GM12878 (cell line): ENCODE data around the gene PTTG2. TPM values are rescaled to one million over a fixed set of nuclear protein-coding genes. Genes with fewer than 3 reads are reported as not detected.

Experiments
- ATAC-seq: fragments of 200-7000 bp; cut with Tn5 transposase; 3 replicates; pipeline ENCODE4 v1.9.1; 2020; ENCODE audit warnings: mild to moderate bottlenecking, moderate library complexity
- BruUV-seq: library from RNA; stranded (reverse); fragments of 400-500 nt; replicated peaks from 2 replicates; lab custom pipeline; 2021; lab: Mats Ljungman, UMichigan
- CTCF ChIA-PET: fragments of 300-600 bp; sonication (Branson Sonifier 250); formaldehyde crosslinking; extraction: SDS; loops from one replicate; lab custom pipeline; 2021; ENCODE audit warnings: inconsistent platforms; lab: Yijun Ruan, JAX
- POLR2A ChIA-PET: fragments of 350-600 bp; formaldehyde crosslinking; extraction: SDS; loops from one replicate; lab custom pipeline; 2021; ENCODE audit warnings: inconsistent platforms; lab: Charles Lee
- RAD21 ChIA-PET: fragments of 300-600 bp; sonication (Branson Sonifier 250); formaldehyde crosslinking; loops from one replicate; lab custom pipeline; 2023; ENCODE audit warnings: antibody characterized with exemption; ENCODE audit not compliant: unreplicated experiment; lab: Charles Lee
- SMC1A ChIA-PET: fragments of 300-600 bp; sonication (Branson Sonifier 250); formaldehyde crosslinking; loops from one replicate; lab custom pipeline; 2023; ENCODE audit not compliant: unreplicated experiment, uncharacterized antibody; lab: Charles Lee
- DNase-seq: peaks from one replicate; pipeline ENCODE4 v3.0.0-alpha.2; 2011; ENCODE audit warnings: low read depth, low spot score
- FAIRE-seq: peaks from 3 replicates; lab custom pipeline; 2011; peaks lifted over from hg19 to GRCh38; lab: Jason Lieb, UNC
- H2AFZ ChIP-seq: 2 replicates; pipeline ENCODE4 v1.6.0; 2011; ENCODE audit warnings: low read depth, low read length, control low read depth; ENCODE audit not compliant: control insufficient read depth
- H3K27ac ChIP-seq: 2 replicates; pipeline ENCODE4 v1.5.1; 2011; ENCODE audit warnings: control low read depth; ENCODE audit not compliant: control insufficient read depth, insufficient read depth
- H3K27me3 ChIP-seq, 2 experiments: replicated peaks in 1 of 2; 2 replicates each; pipeline versions ENCODE4 v1.6.0 to v1.6.1; 2011; ENCODE audit warnings: low read length in 1 of 2; ENCODE audit not compliant: control insufficient read depth in 2 of 2, insufficient read depth in 2 of 2
- H3K36me3 ChIP-seq, 2 experiments: 2 replicates each; pipeline ENCODE4 v1.5.1; 2011; ENCODE audit warnings: low read length in 1 of 2; ENCODE audit not compliant: control insufficient read depth in 2 of 2, insufficient read depth in 2 of 2
- H3K4me1 ChIP-seq: 2 replicates; pipeline ENCODE4 v1.6.1; 2011; ENCODE audit warnings: mild to moderate bottlenecking, low read length, moderate library complexity, mixed read lengths; ENCODE audit not compliant: control insufficient read depth, insufficient read depth
- H3K4me2 ChIP-seq: 2 replicates; pipeline ENCODE4 v1.6.0; 2011; ENCODE audit warnings: control low read depth; ENCODE audit not compliant: control insufficient read depth, insufficient read depth
- H3K4me3 ChIP-seq: fragments of 200-600 bp; sonication (generic); 2 replicates; pipeline ENCODE4 v1.5.1; 2016
- H3K79me2 ChIP-seq: 2 replicates; pipeline ENCODE4 v1.6.0; 2011; ENCODE audit warnings: low read length; ENCODE audit not compliant: control insufficient read depth, insufficient read depth
- H3K9ac ChIP-seq: 2 replicates; pipeline ENCODE4 v1.8.0; 2011; ENCODE audit warnings: low read length, control low read depth, mixed read lengths; ENCODE audit not compliant: control insufficient read depth, insufficient read depth
- H3K9me3 ChIP-seq: replicated peaks from 3 replicates; pipeline ENCODE4 v1.5.1; 2011; ENCODE audit warnings: mild to moderate bottlenecking, low read length; ENCODE audit not compliant: control insufficient read depth, insufficient read depth
- H4K20me1 ChIP-seq: 2 replicates; pipeline ENCODE4 v1.6.0; 2011; ENCODE audit not compliant: control insufficient read depth, insufficient read depth
- BMI1 ChIP-seq: fragments of 450-650 bp; IDR thresholded peaks from 2 replicates; pipeline ENCODE4 v1.6.1; 2016; ENCODE audit warnings: mild to moderate bottlenecking, moderate library complexity, borderline replicate concordance
- FOS ChIP-seq: IDR thresholded peaks from 3 replicates; pipeline ENCODE4 v1.6.1; 2011; ENCODE audit warnings: borderline replicate concordance; ENCODE audit not compliant: insufficient read length; ENCODE audit errors: extremely low read depth
- MEF2A ChIP-seq: IDR thresholded peaks from 2 replicates; pipeline ENCODE4 v1.6.1; 2011; ENCODE audit warnings: low read depth, mild to moderate bottlenecking, low read length, moderate library complexity; ENCODE audit not compliant: insufficient read depth
- ZNF274 ChIP-seq: IDR thresholded peaks from one replicate; pipeline ENCODE4 v1.8.0; 2011; ENCODE audit not compliant: insufficient read length, insufficient read depth
- WGBS: methylation state at CpG from one replicate; pipeline ENCODE4 v1.1.6; 2016; ENCODE audit warnings: low lambda C conversion rate; ENCODE audit not compliant: insufficient replicate concordance, insufficient coverage; ENCODE audit errors: missing lambda C conversion rate; 5-methylcytosine and 5-hydroxymethylcytosine counted together
- in situ Hi-C: fragments of 300-500 bp; cut with MboI; formaldehyde crosslinking; loops from 9 replicates; pipeline ENCODE4 v1.14.3; 2018; ENCODE audit warnings: mixed read lengths
- intact Hi-C: fragments of 100-400 bp; cut with micrococcal nuclease; formaldehyde crosslinking; loops from one replicate; pipeline ENCODE4 v1.14.2; 2022; ENCODE audit not compliant: unreplicated experiment
- polyA plus RNA-seq, 11 experiments: library from polyadenylated mRNA; depleted of rRNA in 4 of 11; unstranded in 6 of 11; stranded (reverse) in 5 of 11; fragments of >200 nt; fragmentation: Nextera tagmentation in 4 of 11; fragmentation: Illumina TruSeq in 1 of 11; extraction: Ambion mirVana in 4 of 11; extraction: Trizol in 1 of 11; gene quantifications; 1 replicate in 1 of 11; 2 replicates in 10 of 11; pipeline versions ENCODE4 v1.2.1 to v1.2.3, GENCODE V29; 2011 to 2016; ENCODE audit warnings: inconsistent platforms in 2 of 11, missing spikeins in 2 of 11, low read depth in 1 of 11
- total RNA-seq, 4 experiments: library from RNA; depleted of rRNA in 3 of 4; stranded (reverse); fragments of >200 nt in 3 of 4; fragmentation: Illumina TruSeq in 1 of 4; extraction: Trizol in 1 of 4; gene quantifications; 2 replicates each; pipeline versions ENCODE4 v1.2.1 to v1.2.3, GENCODE V29; 2013 to 2021
- TF ChIP-seq, protein P1 (sequence below): fragments of 450-650 bp; IDR thresholded peaks from 2 replicates; pipeline ENCODE4 v1.6.1; 2014; ENCODE audit warnings: mild to moderate bottlenecking
- TF ChIP-seq, protein P2 (sequence below): IDR thresholded peaks from 2 replicates; pipeline ENCODE4 v1.6.1; 2012; ENCODE audit warnings: mild to moderate bottlenecking, low read depth, low read length

PTTG2 gene
- total and polyA plus RNA-seq, 10 of the 15 experiments (the other 5 are each of a cell fraction or from before 2014, with no cell fraction given) = 0.09 to 0.54 (median 0.39) TPM; not detected in 4

DNA sequence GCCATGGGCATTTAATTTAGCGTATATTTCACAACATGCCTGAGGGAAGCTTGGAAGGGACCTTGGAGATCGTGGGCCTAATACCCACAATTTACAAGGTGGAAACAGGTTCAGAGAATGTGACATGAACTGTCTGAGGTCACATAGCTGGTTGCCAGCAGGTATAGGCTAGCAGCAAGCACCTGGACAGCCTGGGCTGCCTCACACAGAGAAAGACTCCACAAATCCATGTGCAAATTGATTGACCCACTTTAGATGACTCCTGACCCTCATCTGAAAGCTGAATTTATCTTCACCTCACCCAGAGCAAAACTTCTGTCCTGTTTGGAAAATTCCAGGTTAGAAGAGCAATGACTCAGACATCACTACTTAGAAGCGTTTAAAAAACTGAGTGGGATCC, 5.8 kb downstream of the PTTG2 start (continued):
- TF ChIP-seq, protein P1, sequence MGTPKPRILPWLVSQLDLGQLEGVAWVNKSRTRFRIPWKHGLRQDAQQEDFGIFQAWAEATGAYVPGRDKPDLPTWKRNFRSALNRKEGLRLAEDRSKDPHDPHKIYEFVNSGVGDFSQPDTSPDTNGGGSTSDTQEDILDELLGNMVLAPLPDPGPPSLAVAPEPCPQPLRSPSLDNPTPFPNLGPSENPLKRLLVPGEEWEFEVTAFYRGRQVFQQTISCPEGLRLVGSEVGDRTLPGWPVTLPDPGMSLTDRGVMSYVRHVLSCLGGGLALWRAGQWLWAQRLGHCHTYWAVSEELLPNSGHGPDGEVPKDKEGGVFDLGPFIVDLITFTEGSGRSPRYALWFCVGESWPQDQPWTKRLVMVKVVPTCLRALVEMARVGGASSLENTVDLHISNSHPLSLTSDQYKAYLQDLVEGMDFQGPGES = no peak
- TF ChIP-seq ZNF274 (no peak), FOS (no peak), BMI1 (no peak)

DNA sequence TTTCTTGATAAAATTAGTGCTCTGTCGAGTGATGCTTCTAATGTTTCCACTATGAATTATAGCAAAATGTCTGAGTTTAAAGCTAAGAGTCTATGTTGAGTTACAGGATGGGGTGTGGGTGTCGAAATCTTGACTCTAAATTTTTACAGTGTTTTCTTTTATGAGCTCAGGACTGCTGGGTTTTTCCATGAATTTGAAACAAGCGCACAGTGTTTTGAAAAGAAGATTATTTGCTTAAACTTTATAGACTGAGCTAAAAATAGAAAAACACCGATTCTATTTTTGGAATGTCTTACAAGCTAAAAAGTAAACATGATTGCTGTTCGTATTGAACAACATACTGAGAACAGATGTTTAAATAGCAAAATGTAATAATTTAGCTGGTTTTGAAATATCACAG, 7.5 kb downstream of the PTTG2 start:
- RAD21 ChIA-PET = interaction anchor here (1.6 kb wide), 1 partner anchor 112 kb away, joined by 3 read pairs; no protein-coding TSS in a partner anchor
- 55% methylated on average over 5 of the region's 5 CpGs for WGBS
- 0 out of 2 replicates have a peak overlapping the region, but pooled peaks have one; percentile 1 for H3K4me2 ChIP-seq
- SMC1A ChIA-PET = interaction anchor here (0.5 to 1.2 kb wide), 6 partner anchors 8 to 1663 kb away, joined by 3 to 7 read pairs (median 4); no protein-coding TSS in a partner anchor
- FAIRE-seq = no peak
- 0 out of 2 replicates have a peak, but pooled peaks have one; percentile 49 for TF ChIP-seq MEF2A
- TF ChIP-seq, protein P2, sequence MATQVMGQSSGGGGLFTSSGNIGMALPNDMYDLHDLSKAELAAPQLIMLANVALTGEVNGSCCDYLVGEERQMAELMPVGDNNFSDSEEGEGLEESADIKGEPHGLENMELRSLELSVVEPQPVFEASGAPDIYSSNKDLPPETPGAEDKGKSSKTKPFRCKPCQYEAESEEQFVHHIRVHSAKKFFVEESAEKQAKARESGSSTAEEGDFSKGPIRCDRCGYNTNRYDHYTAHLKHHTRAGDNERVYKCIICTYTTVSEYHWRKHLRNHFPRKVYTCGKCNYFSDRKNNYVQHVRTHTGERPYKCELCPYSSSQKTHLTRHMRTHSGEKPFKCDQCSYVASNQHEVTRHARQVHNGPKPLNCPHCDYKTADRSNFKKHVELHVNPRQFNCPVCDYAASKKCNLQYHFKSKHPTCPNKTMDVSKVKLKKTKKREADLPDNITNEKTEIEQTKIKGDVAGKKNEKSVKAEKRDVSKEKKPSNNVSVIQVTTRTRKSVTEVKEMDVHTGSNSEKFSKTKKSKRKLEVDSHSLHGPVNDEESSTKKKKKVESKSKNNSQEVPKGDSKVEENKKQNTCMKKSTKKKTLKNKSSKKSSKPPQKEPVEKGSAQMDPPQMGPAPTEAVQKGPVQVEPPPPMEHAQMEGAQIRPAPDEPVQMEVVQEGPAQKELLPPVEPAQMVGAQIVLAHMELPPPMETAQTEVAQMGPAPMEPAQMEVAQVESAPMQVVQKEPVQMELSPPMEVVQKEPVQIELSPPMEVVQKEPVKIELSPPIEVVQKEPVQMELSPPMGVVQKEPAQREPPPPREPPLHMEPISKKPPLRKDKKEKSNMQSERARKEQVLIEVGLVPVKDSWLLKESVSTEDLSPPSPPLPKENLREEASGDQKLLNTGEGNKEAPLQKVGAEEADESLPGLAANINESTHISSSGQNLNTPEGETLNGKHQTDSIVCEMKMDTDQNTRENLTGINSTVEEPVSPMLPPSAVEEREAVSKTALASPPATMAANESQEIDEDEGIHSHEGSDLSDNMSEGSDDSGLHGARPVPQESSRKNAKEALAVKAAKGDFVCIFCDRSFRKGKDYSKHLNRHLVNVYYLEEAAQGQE = no peak
- TF ChIP-seq, all 136 proteins: peak for 1
- CTCF ChIA-PET = interaction anchor here (0.7 to 1.5 kb wide), 4 partner anchors 11 to 168 kb away, joined by 3 read pairs; partner anchors contain the start of gene PGM2
- Histone ChIP-seq H3K27me3 (no peaks in the 10 kb centered on the region), H3K36me3 (no peaks in the 10 kb centered on the region), H3K9ac (no peak overlapping the region), H2AFZ (no peak overlapping the region), H3K9me3 (no peaks in the 10 kb centered on the region), H3K79me2 (no peaks in the 10 kb centered on the region), H3K4me1 (peaks cover 14% of the 10 kb centered on the region), H3K4me3 (no peak overlapping the region), H3K27ac (no peak overlapping the region), H4K20me1 (no peaks in the 10 kb centered on the region)
- no TSS peak for BruUV-seq
- intact Hi-C loops (no loop called here), in situ Hi-C loops (no loop called here)
- no peak for DNase-seq
- no peak for ATAC-seq
- POLR2A ChIA-PET = interaction anchor here (0.7 to 1.0 kb wide), 3 partner anchors 9 to 109 kb away, joined by 3 to 5 read pairs (median 3); partner anchors contain the start of gene TBC1D1
